Esophagus muscularis mucosa (tissue), 4 donors: ENCODE data around the gene SLC16A1. TPM values are rescaled to one million over a fixed set of nuclear protein-coding genes. Genes with fewer than 3 reads are reported as not detected.
"Not testable (repeated sequence)": the region's sequence is repeated elsewhere in the genome, so short reads cannot be mapped to it uniquely, and the experiment has no call there.

Experiments used
- DNase-seq: peaks from one replicate; pipeline ENCODE4 v3.0.0-alpha.2; 2017; ENCODE audit errors: extremely low spot score
- H3K27ac ChIP-seq, 4 donors: fragments of 200-600 bp; sonication (generic); replicated peaks in 1 of 4; 1 replicate in 3 of 4; 2 replicates in 1 of 4; pipeline ENCODE4 v1.5.1; 2016 to 2019; ENCODE audit warnings: mild to moderate bottlenecking in 1 of 4
- H3K27me3 ChIP-seq, 4 donors: fragments of 200-600 bp; sonication (generic); one replicate each; pipeline versions ENCODE4 v1.5.1 to v1.6.0; 2016 to 2019
- H3K36me3 ChIP-seq, 4 donors: fragments of 200-600 bp; sonication (generic); one replicate each; pipeline ENCODE4 v1.5.1; 2016 to 2019
- H3K4me1 ChIP-seq, 4 donors: fragments of 200-600 bp; sonication (generic); one replicate each; pipeline ENCODE4 v1.5.1; 2016 to 2019
- H3K4me3 ChIP-seq, 4 donors: fragments of 200-600 bp; sonication (generic); 1 replicate in 2 of 4; 2 replicates in 2 of 4; pipeline ENCODE4 v1.5.1; 2016 to 2019; ENCODE audit warnings: mild to moderate bottlenecking in 4 of 4, moderate library complexity in 1 of 4
- H3K9me3 ChIP-seq, 4 donors: fragments of 200-600 bp; sonication (generic); 1 replicate in 3 of 4; 2 replicates in 1 of 4; pipeline ENCODE4 v1.5.1; 2016 to 2019
- EP300 ChIP-seq: sonication (generic); formaldehyde crosslinking; IDR thresholded peaks from one replicate; pipeline ENCODE4 v1.6.1; 2017; ENCODE audit warnings: antibody characterized with exemption
- POLR2A ChIP-seq: fragments of 450-650 bp; IDR thresholded peaks from one replicate; pipeline ENCODE4 v1.6.1; 2017; ENCODE audit warnings: antibody characterized with exemption, moderate library complexity, mild to moderate bottlenecking, low read depth
- POLR2AphosphoS5 ChIP-seq, 2 donors: sonication (generic); formaldehyde crosslinking; IDR thresholded peaks; one replicate each; pipeline ENCODE4 v1.6.1; 2017; ENCODE audit warnings: antibody characterized with exemption in 2 of 2
- WGBS: methylation state at CpG from one replicate; pipeline ENCODE4 v1.1.5; 2018; 5-methylcytosine and 5-hydroxymethylcytosine counted together
- intact Hi-C: fragments of 100-400 bp; cut with DNase I; formaldehyde crosslinking; loops from one replicate; pipeline ENCODE4 v1.15.1; 2023
- total RNA-seq, 4 donors: library from RNA; depleted of rRNA; stranded (reverse); fragments of >200 nt; gene quantifications; one replicate each; pipeline versions ENCODE4 v1.1.0 to v1.2.1, GENCODE V29; 2016
- TF ChIP-seq, protein P1 (sequence below), 3 experiments: fragments of 200-600 bp in 2 of 3; fragments of 450-650 bp in 1 of 3; sonication (generic) in 2 of 3; IDR thresholded peaks; one replicate each; pipeline ENCODE4 v1.5.1; 2017 to 2019; ENCODE audit warnings: antibody characterized with exemption in 3 of 3, mild to moderate bottlenecking in 2 of 3, moderate library complexity in 1 of 3

SLC16A1 gene
- total RNA-seq, 4 donors from 2014 or later: 29.9 to 40.1 (median 33.7) TPM

DNA sequence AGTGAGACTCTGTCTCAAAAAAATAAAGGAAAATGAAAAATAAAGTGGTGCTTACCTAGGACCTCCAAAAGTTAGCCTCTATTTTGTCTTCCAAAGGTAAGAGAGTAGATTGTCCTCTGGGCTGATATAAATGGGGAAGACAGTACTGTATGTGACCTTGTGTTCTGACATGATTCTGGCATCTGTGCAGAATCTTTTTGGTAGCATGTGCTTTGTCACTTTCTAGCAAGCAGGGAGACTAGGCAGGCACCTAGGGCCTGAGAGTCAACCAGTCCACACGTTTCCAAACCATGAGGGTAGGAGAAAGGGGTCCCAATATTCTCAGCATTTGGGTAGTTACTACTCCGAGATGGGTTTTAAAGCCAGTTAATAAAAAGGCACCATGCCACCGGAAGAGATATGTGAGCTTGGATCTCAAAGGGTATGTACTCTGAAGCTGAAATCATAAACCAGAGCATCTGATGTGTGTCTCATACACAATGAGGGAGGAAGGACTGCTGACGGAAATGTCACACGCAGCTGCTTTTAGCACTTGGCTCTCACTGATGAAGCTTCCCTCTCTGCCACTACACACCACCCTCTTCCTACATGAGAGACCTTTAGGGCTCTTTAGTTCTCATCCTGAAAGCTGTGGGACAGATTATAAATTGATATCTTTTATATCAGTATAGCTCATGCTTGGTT, 27.0 kb upstream of the SLC16A1 start:
- Histone ChIP-seq H3K4me3 (no peak overlapping the region), H3K27me3 (no peaks in the 10 kb centered on the region), H3K36me3 (no peaks in the 10 kb centered on the region), H3K4me1 (peaks cover 23 to 53% (median 38%) of the 10 kb centered on the region in 4 donors), H3K27ac (no peak overlapping the region), H3K9me3 (no peaks in the 10 kb centered on the region)
- DNase-seq: no peak
- intact Hi-C loops: no loop called here
- TF ChIP-seq POLR2A (no peak), EP300 (no peak), POLR2AphosphoS5 (IDR thresholded peaks at IDR 0.05) (no peak)
- TF ChIP-seq, protein P1, sequence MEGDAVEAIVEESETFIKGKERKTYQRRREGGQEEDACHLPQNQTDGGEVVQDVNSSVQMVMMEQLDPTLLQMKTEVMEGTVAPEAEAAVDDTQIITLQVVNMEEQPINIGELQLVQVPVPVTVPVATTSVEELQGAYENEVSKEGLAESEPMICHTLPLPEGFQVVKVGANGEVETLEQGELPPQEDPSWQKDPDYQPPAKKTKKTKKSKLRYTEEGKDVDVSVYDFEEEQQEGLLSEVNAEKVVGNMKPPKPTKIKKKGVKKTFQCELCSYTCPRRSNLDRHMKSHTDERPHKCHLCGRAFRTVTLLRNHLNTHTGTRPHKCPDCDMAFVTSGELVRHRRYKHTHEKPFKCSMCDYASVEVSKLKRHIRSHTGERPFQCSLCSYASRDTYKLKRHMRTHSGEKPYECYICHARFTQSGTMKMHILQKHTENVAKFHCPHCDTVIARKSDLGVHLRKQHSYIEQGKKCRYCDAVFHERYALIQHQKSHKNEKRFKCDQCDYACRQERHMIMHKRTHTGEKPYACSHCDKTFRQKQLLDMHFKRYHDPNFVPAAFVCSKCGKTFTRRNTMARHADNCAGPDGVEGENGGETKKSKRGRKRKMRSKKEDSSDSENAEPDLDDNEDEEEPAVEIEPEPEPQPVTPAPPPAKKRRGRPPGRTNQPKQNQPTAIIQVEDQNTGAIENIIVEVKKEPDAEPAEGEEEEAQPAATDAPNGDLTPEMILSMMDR (IDR thresholded peaks at IDR 0.05): no peak
- WGBS: 56% methylated on average over 5 of the region's 5 CpGs

DNA sequence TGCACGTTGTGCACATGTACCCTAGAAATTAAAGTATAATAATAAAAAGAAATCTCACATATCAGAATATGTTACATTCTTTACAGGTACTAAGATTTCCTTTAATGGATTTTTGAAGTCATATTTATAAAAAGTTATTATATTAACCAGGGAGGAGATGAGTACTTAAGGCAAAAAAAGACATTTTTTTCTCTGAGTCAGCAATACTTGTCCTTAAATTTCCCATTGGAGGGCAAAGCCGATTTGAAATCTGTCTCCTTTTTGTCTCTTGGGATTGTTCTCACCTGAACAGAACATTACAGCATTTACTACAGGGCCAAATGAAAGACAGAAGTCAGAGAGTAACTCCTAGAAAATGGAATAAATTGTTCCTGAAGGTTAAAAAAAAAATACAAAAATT, 26.3 kb upstream of the SLC16A1 start:
- peaks cover 23 to 46% (median 38%) of the 10 kb centered on the region in 4 donors for H3K4me1 ChIP-seq
- no peak for DNase-seq
- no peak overlapping the region for H3K4me3 ChIP-seq
- intact Hi-C loops: no loop called here
- TF ChIP-seq POLR2AphosphoS5 (IDR thresholded peaks at IDR 0.05) (no peak), EP300 (no peak), POLR2A (no peak)
- TF ChIP-seq, protein P1 (IDR thresholded peaks at IDR 0.05): no peak
- 92% methylated on average over 2 of the region's 2 CpGs for WGBS
- no peaks in the 10 kb centered on the region for H3K36me3 ChIP-seq
- H3K27ac ChIP-seq: no peak overlapping the region
- H3K9me3 ChIP-seq: no peaks in the 10 kb centered on the region
- no peaks in the 10 kb centered on the region for H3K27me3 ChIP-seq

DNA sequence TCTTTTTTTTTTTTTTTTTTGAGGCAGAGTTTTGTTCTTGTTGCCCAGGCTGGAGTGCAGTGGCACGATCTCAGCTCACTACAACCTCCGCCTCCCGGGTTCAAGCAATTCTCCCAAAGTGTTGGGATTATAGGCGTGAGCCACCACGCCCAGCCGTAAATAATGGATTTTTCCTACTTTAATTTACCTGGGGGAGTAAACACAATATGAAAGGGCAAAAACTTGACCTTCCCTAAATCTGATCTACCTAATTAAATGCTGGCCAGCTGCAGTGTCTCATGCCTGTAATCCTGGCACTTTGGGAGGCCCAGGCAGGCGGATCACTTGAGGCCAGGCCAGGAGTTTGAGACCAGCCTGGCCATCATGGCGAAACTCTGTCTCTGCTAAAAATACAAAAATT, 25.8 kb upstream of the SLC16A1 start:
- 96% methylated on average over 8 of the region's 8 CpGs for WGBS

DNA sequence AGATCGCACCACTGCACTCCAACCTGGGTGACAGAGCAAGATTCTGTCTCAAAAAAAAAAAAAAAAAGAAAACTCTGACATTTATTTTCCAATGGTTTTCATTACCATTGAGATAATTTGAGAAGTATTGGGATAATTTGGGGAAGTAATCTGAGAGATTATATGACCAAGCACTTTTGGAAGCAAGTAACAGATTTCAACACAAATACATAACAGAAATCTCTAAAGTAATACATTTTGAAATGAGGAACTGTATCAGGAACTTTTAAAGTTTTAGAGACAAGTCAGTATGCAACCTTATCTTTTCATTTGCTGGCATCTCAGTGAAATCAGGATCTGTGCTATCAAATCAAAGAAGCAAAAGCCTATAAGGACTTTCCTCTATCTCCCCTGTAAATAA, 25.4 kb upstream of the SLC16A1 start:
- Histone ChIP-seq H3K27ac (no peak overlapping the region), H3K4me3 (no peak overlapping the region), H3K27me3 (no peaks in the 10 kb centered on the region), H3K36me3 (no peaks in the 10 kb centered on the region), H3K4me1 (peaks cover 20 to 37% (median 33%) of the 10 kb centered on the region in 4 donors), H3K9me3 (no peaks in the 10 kb centered on the region)
- intact Hi-C loops: no loop called here
- 88% methylated on average over 1 of the region's 1 CpG for WGBS
- TF ChIP-seq EP300 (no peak), POLR2A (no peak)
- no peak for DNase-seq

More for the DNA sequence above, 25.8 kb upstream of the SLC16A1 start:
- intact Hi-C loops, H3K27ac ChIP-seq, H3K4me3 ChIP-seq, H3K27me3 ChIP-seq, H3K36me3 ChIP-seq, H3K9me3 ChIP-seq, DNase-seq: not testable (repeated sequence)
- H3K4me1 ChIP-seq: peaks cover 23 to 41% (median 36%) of the 10 kb centered on the region in 4 donors

DNA sequence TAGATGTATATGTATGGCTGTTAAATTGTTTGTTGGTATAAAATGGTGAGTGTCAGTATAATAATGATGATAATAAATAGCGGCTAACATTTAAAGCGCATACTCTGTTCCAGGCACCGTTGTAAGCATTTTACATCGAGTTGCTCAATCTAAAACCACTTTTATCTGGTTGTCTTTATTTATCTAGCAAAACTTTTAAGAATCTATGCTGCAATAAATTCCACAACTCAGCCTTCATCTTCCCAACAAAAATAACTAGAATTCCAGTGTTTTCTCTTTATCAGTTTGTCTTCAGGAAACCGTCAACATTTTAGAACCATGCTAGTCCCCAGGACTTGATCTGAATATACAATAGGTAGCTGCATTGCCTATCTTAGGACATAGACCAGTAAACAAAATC, 19.3 kb upstream of the SLC16A1 start:
- intact Hi-C loops: no loop called here
- DNase-seq: no peak
- no peaks in the 10 kb centered on the region for H3K27me3 ChIP-seq
- peaks cover 0 to 7% (median 4%) of the 10 kb centered on the region in 4 donors for H3K36me3 ChIP-seq
- H3K27ac ChIP-seq: no peak overlapping the region
- TF ChIP-seq, protein P1 (IDR thresholded peaks at IDR 0.05): no peak
- TF ChIP-seq POLR2A (no peak), EP300 (no peak), POLR2AphosphoS5 (IDR thresholded peaks at IDR 0.05) (no peak)
- no peak overlapping the region for H3K4me3 ChIP-seq
- H3K9me3 ChIP-seq: no peaks in the 10 kb centered on the region
- 95% methylated on average over 5 of the region's 5 CpGs for WGBS
- no peaks in the 10 kb centered on the region for H3K4me1 ChIP-seq

DNA sequence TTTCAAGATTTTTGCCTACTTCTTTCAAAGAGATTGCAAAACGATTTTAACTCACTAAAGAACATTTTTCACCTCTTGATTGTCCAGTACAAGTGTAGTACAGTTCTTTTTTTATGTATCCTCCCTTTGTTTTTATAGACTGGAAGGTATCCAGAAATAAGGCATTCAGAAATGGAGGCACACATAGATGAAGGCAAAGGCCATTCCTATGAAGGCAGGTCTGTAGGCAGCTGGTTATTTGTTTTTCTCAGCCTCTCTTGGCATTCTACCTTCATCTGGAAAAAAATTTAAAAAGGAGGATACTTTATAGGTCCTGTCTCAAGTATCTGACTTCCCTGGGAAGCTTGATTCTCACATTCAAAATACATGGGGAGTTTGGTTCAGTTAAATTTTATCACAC, 18.6 kb upstream of the SLC16A1 start:
- Histone ChIP-seq H3K36me3 (peaks cover 0 to 7% (median 4%) of the 10 kb centered on the region in 4 donors), H3K27ac (no peak overlapping the region), H3K4me1 (no peaks in the 10 kb centered on the region), H3K9me3 (no peaks in the 10 kb centered on the region), H3K27me3 (no peaks in the 10 kb centered on the region), H3K4me3 (no peak overlapping the region)
- TF ChIP-seq EP300: no peak
- TF ChIP-seq, protein P1 (IDR thresholded peaks at IDR 0.05): no peak
- no peak for TF ChIP-seq POLR2A
- TF ChIP-seq POLR2AphosphoS5 (IDR thresholded peaks at IDR 0.05): no peak
- WGBS: 61% methylated on average over 1 of the region's 1 CpG
- intact Hi-C loops: no loop called here
- DNase-seq: no peak
